ENCODE results near the gene C4BPB. TPM values are rescaled to one million over a fixed set of nuclear protein-coding genes. Genes with fewer than 3 reads are reported as not detected.
A peak's percentile ranks its signal among the peaks of the same experiment; 100 is the strongest.

Gene C4BPB
- total RNA-seq, 3 donors from 2014 or later (not counting 1 experiment from before 2014, with no cell fraction given), result not detected

DNA sequence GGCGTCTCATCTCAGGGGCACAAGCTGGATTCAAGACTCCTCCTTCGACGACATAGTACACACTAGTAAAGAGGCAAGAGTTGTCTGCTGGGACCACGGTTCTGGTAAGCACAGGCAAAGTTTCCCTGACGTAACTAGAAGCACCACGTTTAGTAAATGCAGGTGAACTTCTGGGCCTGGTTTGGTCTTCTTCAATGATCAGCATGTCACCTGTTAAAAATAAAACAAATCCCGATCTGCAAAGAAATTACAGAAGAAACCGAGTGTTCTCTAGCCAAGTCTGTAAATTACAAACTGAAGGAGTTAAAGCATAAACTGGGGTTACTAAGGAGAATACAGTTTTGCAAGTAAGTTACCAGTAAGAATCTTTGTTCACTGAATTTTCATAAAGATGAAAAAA lies 39.1 kb upstream of the C4BPB start:
- no peak overlapping the region for H3K27ac ChIP-seq (ENCODE audit: low read length)
- no peaks in the 10 kb centered on the region for H3K27me3 Mint-ChIP-seq (ENCODE audit: low read depth in 2 of 2)
- TF ChIP-seq, protein P1, sequence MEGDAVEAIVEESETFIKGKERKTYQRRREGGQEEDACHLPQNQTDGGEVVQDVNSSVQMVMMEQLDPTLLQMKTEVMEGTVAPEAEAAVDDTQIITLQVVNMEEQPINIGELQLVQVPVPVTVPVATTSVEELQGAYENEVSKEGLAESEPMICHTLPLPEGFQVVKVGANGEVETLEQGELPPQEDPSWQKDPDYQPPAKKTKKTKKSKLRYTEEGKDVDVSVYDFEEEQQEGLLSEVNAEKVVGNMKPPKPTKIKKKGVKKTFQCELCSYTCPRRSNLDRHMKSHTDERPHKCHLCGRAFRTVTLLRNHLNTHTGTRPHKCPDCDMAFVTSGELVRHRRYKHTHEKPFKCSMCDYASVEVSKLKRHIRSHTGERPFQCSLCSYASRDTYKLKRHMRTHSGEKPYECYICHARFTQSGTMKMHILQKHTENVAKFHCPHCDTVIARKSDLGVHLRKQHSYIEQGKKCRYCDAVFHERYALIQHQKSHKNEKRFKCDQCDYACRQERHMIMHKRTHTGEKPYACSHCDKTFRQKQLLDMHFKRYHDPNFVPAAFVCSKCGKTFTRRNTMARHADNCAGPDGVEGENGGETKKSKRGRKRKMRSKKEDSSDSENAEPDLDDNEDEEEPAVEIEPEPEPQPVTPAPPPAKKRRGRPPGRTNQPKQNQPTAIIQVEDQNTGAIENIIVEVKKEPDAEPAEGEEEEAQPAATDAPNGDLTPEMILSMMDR (IDR thresholded peaks at IDR 0.05), result no peak
- peaks cover 35% of the 10 kb centered on the region for H3K36me3 ChIP-seq (ENCODE audit: control insufficient read depth, insufficient read depth, low read length)
- H3K4me3 ChIP-seq (ENCODE audit: low read length), result no peak overlapping the region
- H3K4me1 ChIP-seq (ENCODE audit: control insufficient read depth, insufficient read depth, low read length), result peaks cover 25% of the 10 kb centered on the region
- 74% methylated on average over 8 of the region's 8 CpGs for WGBS (ENCODE audit: insufficient coverage)
- intact Hi-C loops (cut with micrococcal nuclease), result no loop called here
- no peaks in the 10 kb centered on the region for H3K27me3 ChIP-seq (ENCODE audit: control insufficient read depth, insufficient read depth, low read length)
- H3K36me3 Mint-ChIP-seq, result peaks cover 5% of the 10 kb centered on the region
- no peaks in the 10 kb centered on the region for H3K9me3 Mint-ChIP-seq
- H3K27ac Mint-ChIP-seq, result peak overlapping the region; percentile 96 to 99
- peaks cover 55 to 59% of the 10 kb centered on the region in 2 donors for H3K4me1 Mint-ChIP-seq
- H3K4me3 Mint-ChIP-seq, result peak overlapping the region; percentile 100
- no peak for DNase-seq
- no peak for ATAC-seq
- H3K9me3 ChIP-seq (ENCODE audit: control insufficient read depth, insufficient read depth, low read length), result no peaks in the 10 kb centered on the region

DNA sequence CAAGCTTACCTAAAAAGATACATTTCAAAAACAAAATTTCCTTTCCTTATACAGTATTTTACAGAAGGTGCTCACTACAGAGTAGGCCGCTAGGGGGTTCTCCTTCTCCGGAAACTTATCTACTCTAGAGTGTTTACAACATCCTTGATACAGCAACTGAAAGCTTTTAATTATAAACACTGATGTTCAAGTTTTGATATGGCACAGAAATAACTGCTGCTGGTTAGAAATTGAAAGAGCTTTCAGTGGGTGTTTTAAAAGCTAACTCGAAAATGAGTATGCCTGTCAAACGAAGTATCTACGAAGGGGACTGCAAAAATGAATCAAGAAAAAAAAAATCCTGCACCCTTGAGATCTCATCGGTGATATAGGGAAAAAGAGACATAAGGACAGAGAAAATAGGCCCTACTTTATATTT lies 38.7 kb upstream of the C4BPB start:
- Histone ChIP-seq H3K36me3 (ENCODE audit: control insufficient read depth, insufficient read depth, low read length) (peaks cover 33% of the 10 kb centered on the region), H3K4me1 (ENCODE audit: control insufficient read depth, insufficient read depth, low read length) (peaks cover 25% of the 10 kb centered on the region), H3K27ac (ENCODE audit: low read length) (peak overlapping the region; percentile 67), H3K4me3 (ENCODE audit: low read length) (peak overlapping the region; percentile 98), H3K9me3 (ENCODE audit: control insufficient read depth, insufficient read depth, low read length) (no peaks in the 10 kb centered on the region), H3K27me3 (ENCODE audit: control insufficient read depth, insufficient read depth, low read length) (no peaks in the 10 kb centered on the region)
- peak overlapping the region; percentile 100 for H3K4me3 Mint-ChIP-seq
- no peaks in the 10 kb centered on the region for H3K27me3 Mint-ChIP-seq (ENCODE audit: low read depth in 2 of 2)
- DNase-seq (peak in 1 of 2 donors; percentile 80), ATAC-seq (peak; percentile 34 to 56 (median 37))
- H3K4me1 Mint-ChIP-seq, result peaks cover 54% of the 10 kb centered on the region in 2 donors
- H3K36me3 Mint-ChIP-seq, result peaks cover 5% of the 10 kb centered on the region
- TF ChIP-seq, protein P1 (IDR thresholded peaks at IDR 0.05), result peak; percentile 90
- H3K27ac Mint-ChIP-seq, result peak overlapping the region; percentile 96 to 99
- intact Hi-C loops (cut with micrococcal nuclease), result loop anchor here (1.0 to 5.0 kb wide), 2 partner anchors 27 to 272 kb away; partner anchors contain the start of gene CD55
- H3K9me3 Mint-ChIP-seq, result no peaks in the 10 kb centered on the region
- WGBS (ENCODE audit: insufficient coverage), result 0% methylated on average over 6 of the region's 6 CpGs

DNA sequence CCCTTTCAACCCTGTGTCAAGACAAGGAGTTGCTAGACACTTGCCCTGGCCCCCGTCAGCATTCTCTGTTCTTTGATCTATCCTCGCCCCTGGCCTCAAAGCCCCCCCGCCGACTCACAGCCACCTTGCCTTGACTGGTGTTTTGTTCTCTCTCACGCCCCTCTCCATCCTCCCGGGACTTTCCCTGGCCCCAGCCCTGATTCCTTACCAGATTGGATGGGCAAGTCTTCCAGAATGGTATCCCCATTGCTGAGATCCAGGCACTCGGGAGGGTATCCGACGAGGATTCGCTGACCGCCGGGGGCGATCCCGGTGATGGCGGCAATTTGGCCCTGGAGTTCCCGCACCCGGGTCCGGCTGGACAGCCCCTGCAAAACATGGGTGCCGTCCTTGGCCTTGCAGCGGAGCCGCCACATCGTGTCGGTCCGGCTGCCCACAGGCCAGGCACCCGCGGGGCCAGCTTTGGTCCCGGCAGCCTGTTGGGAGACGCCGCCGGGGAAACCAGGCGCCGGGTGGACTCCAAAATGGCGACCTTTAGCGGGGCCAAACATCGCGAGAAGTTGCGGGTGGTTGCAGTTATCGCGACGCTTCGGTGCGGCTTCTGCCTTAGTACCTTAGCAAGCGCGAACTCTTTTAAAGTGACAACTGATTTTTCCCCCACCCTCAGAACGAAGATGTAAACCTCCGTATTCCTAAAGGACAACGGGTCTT lies 38.0 kb upstream of the C4BPB start:
- peaks cover 51 to 52% of the 10 kb centered on the region in 2 donors for H3K4me1 Mint-ChIP-seq
- intact Hi-C loops (cut with micrococcal nuclease), result loop anchor here (1.0 to 5.0 kb wide), 2 partner anchors 27 to 272 kb away; partner anchors contain the start of gene CD55
- H3K27ac ChIP-seq (ENCODE audit: low read length), result peak overlapping the region; percentile 67
- H3K27me3 ChIP-seq (ENCODE audit: control insufficient read depth, insufficient read depth, low read length), result no peaks in the 10 kb centered on the region
- no peaks in the 10 kb centered on the region for H3K9me3 ChIP-seq (ENCODE audit: control insufficient read depth, insufficient read depth, low read length)
- H3K27ac Mint-ChIP-seq, result peak overlapping the region; percentile 96 to 99
- peaks cover 5% of the 10 kb centered on the region for H3K36me3 Mint-ChIP-seq
- H3K27me3 Mint-ChIP-seq (ENCODE audit: low read depth in 2 of 2), result no peaks in the 10 kb centered on the region
- peaks cover 33% of the 10 kb centered on the region for H3K36me3 ChIP-seq (ENCODE audit: control insufficient read depth, insufficient read depth, low read length)
- ATAC-seq, result peak; percentile 57 to 61 (median 59)
- peaks cover 25% of the 10 kb centered on the region for H3K4me1 ChIP-seq (ENCODE audit: control insufficient read depth, insufficient read depth, low read length)
- peak overlapping the region; percentile 100 for H3K4me3 Mint-ChIP-seq
- H3K9me3 Mint-ChIP-seq, result no peaks in the 10 kb centered on the region
- TF ChIP-seq, protein P1 (IDR thresholded peaks at IDR 0.05), result no peak
- peak overlapping the region; percentile 98 for H3K4me3 ChIP-seq (ENCODE audit: low read length)
- WGBS (ENCODE audit: insufficient coverage), result under 1% methylated on average over 47 of the region's 47 CpGs
- DNase-seq, result peak; percentile 87 to 96
